D721Med (cell line): ENCODE data around the gene C1QL3.

Experiments
- DNase-seq: peaks from one replicate; pipeline ENCODE4 v3.0.0; 2011; ENCODE audit warnings: low spot score; ENCODE audit not compliant: insufficient read length
- FAIRE-seq: peaks from 2 replicates; lab custom pipeline; 2011; peaks lifted over from hg19 to GRCh38; lab: Jason Lieb, UNC
- TF ChIP-seq, protein P1 (sequence below): IDR thresholded peaks from 2 replicates; pipeline ENCODE4 v1.5.1; 2012; ENCODE audit warnings: mild to moderate bottlenecking, control low read depth; ENCODE audit not compliant: insufficient read depth; ENCODE audit errors: missing control alignments

Gene C1QL3

GRCh38 chr10:16497911-16498310 is 23.8 kb downstream of the C1QL3 start:
- DNase-seq (no peak), FAIRE-seq (peak; percentile 32)
- TF ChIP-seq, protein P1, sequence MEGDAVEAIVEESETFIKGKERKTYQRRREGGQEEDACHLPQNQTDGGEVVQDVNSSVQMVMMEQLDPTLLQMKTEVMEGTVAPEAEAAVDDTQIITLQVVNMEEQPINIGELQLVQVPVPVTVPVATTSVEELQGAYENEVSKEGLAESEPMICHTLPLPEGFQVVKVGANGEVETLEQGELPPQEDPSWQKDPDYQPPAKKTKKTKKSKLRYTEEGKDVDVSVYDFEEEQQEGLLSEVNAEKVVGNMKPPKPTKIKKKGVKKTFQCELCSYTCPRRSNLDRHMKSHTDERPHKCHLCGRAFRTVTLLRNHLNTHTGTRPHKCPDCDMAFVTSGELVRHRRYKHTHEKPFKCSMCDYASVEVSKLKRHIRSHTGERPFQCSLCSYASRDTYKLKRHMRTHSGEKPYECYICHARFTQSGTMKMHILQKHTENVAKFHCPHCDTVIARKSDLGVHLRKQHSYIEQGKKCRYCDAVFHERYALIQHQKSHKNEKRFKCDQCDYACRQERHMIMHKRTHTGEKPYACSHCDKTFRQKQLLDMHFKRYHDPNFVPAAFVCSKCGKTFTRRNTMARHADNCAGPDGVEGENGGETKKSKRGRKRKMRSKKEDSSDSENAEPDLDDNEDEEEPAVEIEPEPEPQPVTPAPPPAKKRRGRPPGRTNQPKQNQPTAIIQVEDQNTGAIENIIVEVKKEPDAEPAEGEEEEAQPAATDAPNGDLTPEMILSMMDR = no peak

GRCh38 chr10:16493884-16494536 is 27.7 kb downstream of the C1QL3 start:
- DNase-seq = no peak
- FAIRE-seq = peak; percentile 35
- TF ChIP-seq, protein P1 = no peak

DNA sequence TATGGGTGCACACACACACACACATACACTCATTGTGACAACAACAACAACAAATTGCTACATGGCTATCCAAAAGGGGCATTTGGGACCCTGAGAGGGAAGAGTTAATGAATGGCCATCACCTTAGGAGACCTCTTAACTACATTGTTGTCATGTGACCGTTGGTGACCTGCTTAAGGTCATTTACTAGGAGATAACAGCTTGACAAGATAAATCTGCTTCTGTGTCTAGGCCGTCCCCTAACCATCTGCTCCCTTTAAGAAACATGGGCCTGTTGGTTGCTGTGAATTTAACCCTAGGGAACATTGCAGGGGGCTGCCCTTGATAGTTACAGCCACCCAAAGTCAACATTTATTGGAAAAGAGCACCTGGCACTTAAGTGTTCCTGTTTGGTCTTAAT is 29.7 kb downstream of the C1QL3 start:
- FAIRE-seq (peak; percentile 96), DNase-seq (no peak)

GRCh38 chr10:16490511-16490910 is 31.2 kb downstream of the C1QL3 start:
- FAIRE-seq (peak; percentile 82), DNase-seq (no peak)
- TF ChIP-seq, protein P1 = no peak

More for the DNA sequence above, 29.7 kb downstream of the C1QL3 start:
- TF ChIP-seq, protein P1 = no peak

DNA sequence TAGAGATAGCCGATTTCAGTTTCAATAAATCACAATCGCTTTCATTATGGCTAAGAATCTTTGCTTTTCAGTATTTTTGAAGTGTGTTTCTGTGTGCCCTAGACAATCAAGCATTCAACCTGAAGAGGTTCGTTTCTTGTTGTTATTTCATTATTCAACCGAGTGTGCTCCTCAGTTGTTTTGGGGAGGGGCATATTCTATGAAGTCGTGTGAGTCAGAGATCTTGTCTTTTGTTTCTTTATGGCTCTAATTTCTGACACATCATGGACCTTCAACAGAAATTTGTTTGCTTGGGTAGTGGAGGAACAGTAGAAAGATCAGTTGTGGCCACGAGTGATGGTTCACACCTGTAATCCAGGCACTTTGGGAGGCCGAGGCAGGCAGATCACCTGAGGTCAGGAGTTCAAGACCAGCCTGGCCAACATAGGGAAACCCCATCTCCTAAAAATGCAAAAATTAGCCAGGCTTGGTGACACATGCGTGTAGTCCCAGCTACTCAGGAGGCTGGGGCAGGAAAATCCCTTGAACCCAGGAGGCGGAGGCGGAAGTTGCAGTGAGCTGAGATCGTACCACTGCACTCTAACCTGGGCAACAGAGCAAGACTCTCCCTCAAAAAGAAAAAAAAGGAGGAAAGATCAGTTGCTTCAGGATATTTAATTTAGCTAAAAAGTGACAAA is 38.3 kb downstream of the C1QL3 start:
- FAIRE-seq (no peak), DNase-seq (no peak)
- TF ChIP-seq, protein P1 = no peak

DNA sequence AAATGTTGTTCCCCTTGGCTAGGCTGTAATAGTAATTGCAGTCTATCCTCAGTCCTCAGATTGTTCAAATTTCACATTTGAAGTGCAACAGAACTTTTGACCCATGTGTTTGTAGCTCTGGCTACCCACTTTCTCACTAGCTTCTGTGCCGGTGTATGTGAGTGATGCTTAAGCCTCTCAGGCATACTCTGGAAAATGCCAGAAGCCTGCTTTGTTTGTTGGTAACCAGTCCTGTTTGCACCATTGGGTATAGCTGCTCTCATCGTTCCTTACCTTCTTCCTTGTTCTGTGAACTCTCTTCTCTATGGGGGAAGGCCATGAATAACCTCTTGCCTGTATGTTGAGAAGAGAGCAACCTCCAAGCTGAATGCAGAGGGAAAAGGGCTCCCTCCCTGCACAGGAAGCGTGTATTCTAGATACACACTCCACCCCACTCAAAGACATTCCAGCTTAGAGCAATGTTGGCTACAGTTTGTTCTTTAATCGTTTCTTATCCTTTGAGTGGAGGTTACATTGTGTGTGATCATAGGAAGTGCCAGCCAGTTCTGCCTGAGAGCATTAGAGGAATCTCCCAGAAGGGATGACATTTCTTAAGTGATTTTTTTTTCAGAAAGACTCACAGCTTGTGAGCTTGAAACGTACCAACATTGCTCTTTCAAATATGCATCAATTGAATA is 40.5 kb downstream of the C1QL3 start:
- DNase-seq = no peak
- FAIRE-seq = no peak
- TF ChIP-seq, protein P1 = no peak
